Measurements from ENCODE around the gene NUB1.

- TF ChIP-seq GATA3 (IDR thresholded peaks at IDR 0.05; ENCODE audit: low read depth, low read length), result no peak
- TF ChIP-seq GATA2 (IDR thresholded peaks at IDR 0.05; ENCODE audit: low read depth, low read length), result no peak
These were observed 44.2 kb downstream of the NUB1 start for GRCh38 chr7:151385626-151386300.
